Psoas muscle (tissue), 8 donors: ENCODE results near the gene SRSF3. TPM values are rescaled to one million over a fixed set of nuclear protein-coding genes. Genes with fewer than 3 reads are reported as not detected.

Experiments
- ATAC-seq, 4 donors: fragments of 200-7000 bp; cut with Tn5 transposase; one replicate each; pipeline ENCODE4 v1.9.1; 2020; ENCODE audit warnings: moderate library complexity in 3 of 4, mild to moderate bottlenecking in 2 of 4
- DNase-seq, 2 donors: peaks; one replicate each; pipeline ENCODE4 v3.0.0-alpha.2; 2020
- H3K27ac ChIP-seq: fragments of 200-600 bp; one replicate; pipeline ENCODE4 v1.8.0; 2022
- H3K27me3 ChIP-seq, 3 donors: fragments of 200-600 bp in 1 of 3; one replicate each; pipeline versions ENCODE4 v1.6.1 to v1.8.0; 2013 to 2022; ENCODE audit warnings: low read length in 2 of 3, mild to moderate bottlenecking in 2 of 3, moderate library complexity in 1 of 3; ENCODE audit not compliant: insufficient read depth in 3 of 3
- H3K36me3 ChIP-seq, 2 donors: fragments of 200-600 bp in 1 of 2; one replicate each; pipeline versions ENCODE4 v1.6.1 to v1.8.0; 2013 to 2022; ENCODE audit warnings: low read depth in 1 of 2, mild to moderate bottlenecking in 1 of 2, moderate library complexity in 1 of 2; ENCODE audit not compliant: insufficient read depth in 1 of 2
- H3K4me1 ChIP-seq: fragments of 200-600 bp; one replicate; pipeline ENCODE4 v1.8.0; 2022
- H3K4me3 ChIP-seq: fragments of 200-600 bp; one replicate; pipeline ENCODE4 v1.8.0; 2022; ENCODE audit warnings: mild to moderate bottlenecking
- H3K9me3 ChIP-seq: fragments of 200-600 bp; one replicate; pipeline ENCODE4 v1.8.0; 2022
- CTCF ChIP-seq: fragments of 200-600 bp; IDR thresholded peaks from one replicate; pipeline ENCODE4 v1.8.0; 2022; ENCODE audit warnings: antibody characterized with exemption
- WGBS, 3 donors: extraction: QIAGEN DNeasy Blood & Tissue Kit; methylation state at CpG; one replicate each; pipeline versions ENCODE4 v1.1.6 to v1.1.7; 2013; 5-methylcytosine and 5-hydroxymethylcytosine counted together
- intact Hi-C, 2 donors: fragments of 100-400 bp; cut with DNase I; formaldehyde crosslinking; loops; one replicate each; pipeline versions ENCODE4 v1.11.0 to v1.14.2; 2022
- polyA plus RNA-seq, 3 donors: library from polyadenylated mRNA; stranded (reverse); fragments of 200-250 nt; gene quantifications; one replicate each; pipeline ENCODE4 v1.2.3, GENCODE V29; 2013
- total RNA-seq, 4 donors: library from RNA; stranded (reverse); fragmentation: NEBNext Ultra II Directional in 2 of 4; extraction: Animal tissue kit (Norgen Biotek cat#: 25700) in 2 of 4; gene quantifications; one replicate each; pipeline versions ENCODE4 v1.2.1 to v1.2.4, GENCODE V29; 2021 to 2023
- donor health status: healthy with polysubstance abuse.
- donor health status: DM: no; HTN: no; CAD: no; lungs with moderate emphysema.
- donor health status: Bipolar disorder and iron deficiency.
- donor health status: healthy.
- donor health status: DM: yes; HTN: yes; CAD: no.
- donor health status: DM: no; HTN: no; CAD: no.
- donor health status: DM: no; HTN: no; CAD: no.
- donor health status: DM: yes; HTN: yes; CAD: no.

The SRSF3 gene
- total and polyA plus RNA-seq, 7 donors, result 64.6 to 267 (median 154) TPM

DNA sequence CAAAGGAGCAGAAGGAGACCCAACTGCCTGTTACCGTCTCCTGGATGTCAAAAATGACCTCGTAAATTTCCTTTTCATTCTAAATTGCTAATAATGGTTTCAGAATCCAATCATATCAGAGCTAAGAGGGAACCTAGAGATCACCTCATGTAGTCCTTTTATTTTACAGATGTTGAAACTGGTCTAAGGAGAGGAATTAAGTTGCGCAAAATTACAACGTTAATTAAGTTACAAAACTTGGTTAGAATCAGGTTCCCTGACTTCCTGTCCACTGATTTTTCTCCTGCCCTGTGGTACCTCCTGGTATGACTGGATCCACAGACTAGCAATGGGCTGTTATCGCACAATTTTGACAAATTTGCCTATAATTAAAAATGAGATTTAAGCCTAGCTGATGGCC lies 37.9 kb upstream of the SRSF3 start:
- DNase-seq (no peak), ATAC-seq (no peak)
- Histone ChIP-seq H3K4me3 (no peak overlapping the region), H3K27ac (no peak overlapping the region), H3K36me3 (no peaks in the 10 kb centered on the region), H3K9me3 (no peaks in the 10 kb centered on the region), H3K4me1 (no peaks in the 10 kb centered on the region), H3K27me3 (no peaks in the 10 kb centered on the region)
- WGBS, 3 donors, result 89 to 93% (median 92%) methylated on average over 5 of the region's 5 CpGs
- intact Hi-C loops, result no loop called here
- no peak for TF ChIP-seq CTCF

- Histone ChIP-seq H3K27ac (no peak overlapping the region), H3K9me3 (no peaks in the 10 kb centered on the region), H3K4me1 (no peaks in the 10 kb centered on the region), H3K27me3 (no peaks in the 10 kb centered on the region), H3K4me3 (no peak overlapping the region), H3K36me3 (no peaks in the 10 kb centered on the region)
- ATAC-seq, result no peak
- no peak for DNase-seq
- WGBS, 3 donors, result 74 to 76% (median 76%) methylated on average over 7 of the region's 7 CpGs
- TF ChIP-seq CTCF, result no peak
- intact Hi-C loops, result no loop called here
Measured at GRCh38 chr6:36559011-36559793, 35.0 kb upstream of the SRSF3 start.

GRCh38 chr6:36560822-36561221 lies 33.3 kb upstream of the SRSF3 start:
- WGBS, 3 donors, result 89 to 96% (median 93%) methylated on average over 4 of the region's 4 CpGs
- no peak overlapping the region for H3K27ac ChIP-seq
- no peaks in the 10 kb centered on the region for H3K27me3 ChIP-seq
- no peak overlapping the region for H3K4me3 ChIP-seq
- no peaks in the 10 kb centered on the region for H3K9me3 ChIP-seq
- H3K36me3 ChIP-seq, result no peaks in the 10 kb centered on the region
- no peaks in the 10 kb centered on the region for H3K4me1 ChIP-seq
- intact Hi-C loops, result no loop called here
- no peak for DNase-seq
- TF ChIP-seq CTCF, result no peak
- ATAC-seq, result no peak

DNA sequence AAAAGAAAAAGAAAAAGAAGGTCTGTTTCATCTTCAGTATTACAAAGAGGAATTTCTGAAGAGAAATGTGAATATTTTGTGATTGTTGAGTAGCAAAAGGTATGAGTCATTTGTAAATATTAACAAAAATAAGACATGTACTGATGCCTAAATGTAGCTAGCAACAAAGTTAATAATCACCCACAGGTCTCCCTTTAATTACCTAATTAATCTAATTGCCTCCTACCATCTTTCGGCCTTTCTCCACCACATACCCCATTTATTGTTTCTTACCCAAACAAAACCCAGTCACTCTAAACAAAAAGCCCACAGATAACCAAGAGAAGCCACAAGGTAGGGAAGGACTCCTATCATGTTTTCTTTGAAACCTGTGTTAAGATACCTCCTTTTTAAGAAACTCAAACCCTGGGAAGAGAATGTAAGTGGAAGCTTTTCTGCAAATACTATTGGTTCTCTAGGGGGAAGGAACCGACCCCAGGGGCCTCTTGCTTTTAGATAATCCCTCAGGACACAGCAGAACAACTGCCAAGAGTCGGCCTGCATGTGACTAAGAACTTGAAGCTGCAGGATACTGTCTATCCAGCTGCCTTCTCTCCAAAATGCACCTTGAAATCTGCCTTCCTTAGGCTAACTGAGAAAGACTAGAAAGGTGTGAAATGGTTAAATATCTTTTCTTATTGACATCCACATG lies 30.8 kb upstream of the SRSF3 start:
- DNase-seq (no peak), ATAC-seq (no peak)
- no peak for TF ChIP-seq CTCF
- intact Hi-C loops, result no loop called here
- no peak overlapping the region for H3K4me3 ChIP-seq
- H3K27ac ChIP-seq, result no peak overlapping the region
- no peaks in the 10 kb centered on the region for H3K9me3 ChIP-seq
- no peaks in the 10 kb centered on the region for H3K4me1 ChIP-seq
- H3K27me3 ChIP-seq, result no peaks in the 10 kb centered on the region
- WGBS, 3 donors, result 51 to 60% (median 59%) methylated on average over 3 of the region's 3 CpGs
- no peaks in the 10 kb centered on the region for H3K36me3 ChIP-seq
